Measurements from ENCODE around the gene F13B.
"Not testable (repeated sequence)": the region's sequence is repeated elsewhere in the genome, so short reads cannot be mapped to it uniquely, and the experiment has no call there.

Gene F13B

GRCh38 chr1:197042676-197043341 lies 24.3 kb downstream of the F13B start:
- DNase-seq (ENCODE audit: low read depth in 2 of 2): no peak

DNA sequence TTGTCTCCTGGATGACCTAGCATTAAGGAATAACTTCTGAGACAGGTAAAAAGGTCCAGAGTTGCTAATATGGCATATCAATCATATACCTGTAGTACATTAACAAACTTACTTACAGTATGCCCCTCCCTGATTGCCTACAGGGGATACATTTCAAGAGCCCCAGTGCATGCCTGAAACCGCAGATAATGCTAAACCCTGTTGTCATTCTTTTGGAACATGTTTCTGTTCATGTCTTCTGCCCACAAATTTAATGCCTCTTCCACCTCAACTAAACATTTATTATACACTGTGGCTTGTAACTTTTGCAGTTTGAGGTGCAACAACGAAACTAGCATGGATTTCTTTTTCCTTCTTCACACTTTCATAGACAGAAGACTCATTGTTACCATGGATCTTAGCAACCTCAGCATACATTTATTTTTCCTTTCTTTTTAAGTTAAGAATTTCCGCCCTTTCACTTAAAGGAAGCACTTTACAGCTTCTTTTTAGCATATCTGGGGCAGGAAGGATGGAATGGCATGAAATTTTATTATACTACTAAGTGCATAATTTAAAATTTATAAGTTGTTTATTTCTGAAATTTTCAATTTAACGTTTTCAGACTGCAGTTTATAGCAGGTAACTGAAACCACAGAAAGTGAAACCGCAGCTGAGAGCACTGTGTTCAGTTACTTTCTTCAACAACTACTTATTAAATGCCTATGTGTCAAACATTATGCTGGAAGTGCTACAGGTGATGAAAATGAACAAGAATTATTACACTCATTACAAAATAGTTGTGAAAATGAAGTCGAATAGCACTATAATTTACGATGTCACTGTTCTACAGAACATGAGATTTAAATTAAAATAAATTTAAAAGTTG lies 25.3 kb downstream of the F13B start:
- no peak for DNase-seq (ENCODE audit: low read depth in 2 of 2)

GRCh38 chr1:197036861-197037260 lies 30.2 kb downstream of the F13B start:
- no peak for DNase-seq (ENCODE audit: low read depth in 2 of 2)

DNA sequence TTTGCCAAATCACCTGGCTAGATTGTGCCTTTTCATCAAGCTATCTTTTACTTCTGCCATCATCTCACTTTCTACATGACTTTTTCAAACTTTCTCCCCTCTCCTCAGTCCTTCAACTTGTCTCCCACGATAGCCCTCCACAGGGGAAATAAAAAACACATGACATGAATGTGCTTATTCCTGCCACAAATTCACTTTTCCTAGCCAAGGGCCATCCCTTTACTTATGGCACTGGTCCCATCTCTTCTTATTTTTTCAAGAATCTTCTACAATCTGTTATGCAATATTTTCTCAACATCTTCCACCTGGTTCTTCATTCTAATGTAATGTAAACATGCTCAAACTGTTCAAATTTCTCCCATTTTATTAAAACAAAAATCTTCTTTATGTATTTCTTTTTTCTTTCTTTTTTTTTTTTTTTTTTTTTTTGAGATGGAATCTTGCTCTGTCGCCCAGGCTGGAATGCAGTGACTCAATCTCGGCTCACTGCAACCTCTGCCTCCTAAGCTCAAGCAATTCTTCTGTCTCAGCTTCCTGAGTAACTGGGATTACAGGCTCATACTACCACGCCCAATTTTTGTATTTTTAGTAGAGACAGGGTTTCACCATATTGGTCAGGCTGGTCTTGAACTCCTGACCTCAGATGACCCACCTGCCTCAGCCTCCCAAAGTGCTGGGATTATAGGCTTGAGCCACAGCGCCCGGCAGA lies 32.3 kb downstream of the F13B start:
- not testable (repeated sequence) for DNase-seq (ENCODE audit: low read depth in 2 of 2)

- DNase-seq (ENCODE audit: low read depth in 2 of 2): no peak
Measured at GRCh38 chr1:197029749-197030148, 37.3 kb downstream of the F13B start.

- DNase-seq (ENCODE audit: low read depth in 2 of 2): no peak
Measured at GRCh38 chr1:197027359-197027758, 39.7 kb downstream of the F13B start.

DNA sequence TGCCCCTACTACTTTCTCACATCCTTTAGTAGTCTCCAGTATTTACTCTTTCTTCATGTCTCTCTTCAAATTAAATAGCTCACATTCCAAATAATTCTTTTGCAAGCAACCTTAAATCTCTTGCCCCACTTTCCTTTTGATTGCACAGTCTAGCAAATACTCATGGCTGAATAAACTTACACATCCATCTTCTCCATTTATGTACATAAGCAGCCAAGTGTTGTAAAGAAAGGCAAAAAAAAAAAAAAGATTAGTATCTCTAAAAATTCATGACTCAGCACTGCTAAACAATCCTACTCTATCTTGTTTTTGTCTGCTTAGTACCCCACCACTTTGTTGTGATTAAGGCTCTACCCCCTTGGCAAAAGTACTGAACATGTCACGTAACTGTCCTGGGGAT lies 42.6 kb downstream of the F13B start:
- DNase-seq (ENCODE audit: low read depth in 2 of 2): no peak

GRCh38 chr1:197021716-197022115 lies 45.3 kb downstream of the F13B start:
- DNase-seq (ENCODE audit: low read depth in 2 of 2): no peak

- DNase-seq (ENCODE audit: low read depth in 2 of 2): no peak
Measured at GRCh38 chr1:197017558-197018146, 49.4 kb downstream of the F13B start.

GRCh38 chr1:197016751-197017150 lies 50.3 kb downstream of the F13B start:
- DNase-seq (ENCODE audit: low read depth in 2 of 2): no peak

- DNase-seq (ENCODE audit: low read depth in 2 of 2): no peak
Measured at GRCh38 chr1:197013234-197013633, 53.8 kb downstream of the F13B start.

DNA sequence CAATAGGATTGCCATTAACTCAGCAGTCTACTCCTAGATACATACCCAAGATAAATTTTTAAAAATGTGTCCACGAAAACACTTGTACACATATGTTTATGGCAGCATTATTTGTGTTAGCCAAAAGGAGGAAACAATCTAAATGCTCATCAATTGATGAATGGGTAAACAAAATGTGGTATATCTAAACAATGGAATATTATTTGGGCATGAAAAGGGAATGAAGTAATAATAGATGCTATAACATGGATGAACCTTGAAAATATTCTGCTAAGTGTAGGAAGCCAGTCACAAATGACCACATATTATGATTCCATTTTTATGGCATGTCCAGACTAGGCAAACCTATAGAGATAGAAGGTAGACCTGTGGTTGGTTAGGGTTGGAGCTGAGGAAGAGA lies 55.4 kb downstream of the F13B start:
- DNase-seq (ENCODE audit: low read depth in 2 of 2): no peak

GRCh38 chr1:197008861-197009260 lies 58.2 kb downstream of the F13B start:
- no peak for DNase-seq (ENCODE audit: low read depth in 2 of 2)

GRCh38 chr1:197003132-197003531 lies 63.9 kb downstream of the F13B start:
- DNase-seq (ENCODE audit: low read depth in 2 of 2): no peak

- no peak for DNase-seq (ENCODE audit: low read depth in 2 of 2)
Measured at GRCh38 chr1:197001828-197002227, 65.2 kb downstream of the F13B start.

DNA sequence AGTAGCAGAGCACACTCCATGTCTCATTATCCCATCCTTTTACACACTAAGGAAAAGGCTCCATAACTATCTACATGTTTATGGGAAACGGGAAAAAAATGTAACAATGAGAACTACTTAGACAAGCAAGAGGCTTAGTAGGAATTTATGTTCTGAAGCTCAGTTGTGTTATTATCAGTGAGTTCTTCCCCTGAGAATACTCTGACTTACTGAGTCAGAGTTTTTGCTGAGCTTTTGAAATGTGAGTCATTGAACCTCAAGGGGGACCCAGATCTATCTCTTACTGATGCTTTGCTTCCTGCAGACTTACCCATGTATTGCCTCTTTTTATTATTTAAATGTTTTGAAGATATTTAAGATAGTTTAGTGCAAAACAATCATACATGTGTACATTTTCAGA lies 69.6 kb downstream of the F13B start:
- DNase-seq (ENCODE audit: low read depth in 2 of 2): no peak

DNA sequence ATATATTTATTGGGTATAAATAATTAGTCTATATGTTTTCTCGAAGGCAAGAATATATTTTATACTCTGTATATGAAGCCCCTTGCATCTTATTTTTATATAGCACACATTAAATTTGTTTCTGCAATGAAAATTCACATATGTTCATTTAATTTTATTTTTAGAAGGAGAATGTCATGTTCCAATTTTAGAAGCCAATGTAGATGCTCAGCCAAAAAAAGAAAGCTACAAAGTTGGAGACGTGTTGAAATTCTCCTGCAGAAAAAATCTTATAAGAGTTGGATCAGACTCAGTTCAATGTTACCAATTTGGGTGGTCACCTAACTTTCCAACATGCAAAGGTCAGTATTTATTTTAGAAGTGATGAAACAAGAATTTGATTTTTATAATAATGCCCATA lies 73.1 kb downstream of the F13B start:
- DNase-seq (ENCODE audit: low read depth in 2 of 2): no peak

GRCh38 chr1:196991919-196992651 lies 75.0 kb downstream of the F13B start:
- not testable (repeated sequence) for DNase-seq (ENCODE audit: low read depth in 2 of 2)

Measured in stimulated activated CD4-positive, alpha-beta T cell treated with anti-CD3 and anti-CD28 coated beads, Interleukin-4, amount 100 ng/mL, for 48 hours (primary cell).